Endothelial cell of umbilical vein (primary cell): Measurements from ENCODE around the gene PANK2. TPM values are rescaled to one million over a fixed set of nuclear protein-coding genes. Genes with fewer than 3 reads are reported as not detected.

Experiments
- BruUV-seq: library from RNA; stranded (reverse); fragments of 400-500 nt; replicated peaks from 2 replicates; lab custom pipeline; 2021; lab: Mats Ljungman, UMichigan
- CTCF ChIA-PET: fragments of 300-600, 350-600 bp; sonication (Branson Sonifier 250); formaldehyde crosslinking; loops from one replicate; lab custom pipeline; 2021; ENCODE audit warnings: antibody characterized with exemption, inconsistent platforms; lab: Charles Lee
- POLR2A ChIA-PET: fragments of 300-600, 350-600 bp; sonication (Branson Sonifier 250); formaldehyde crosslinking; loops from one replicate; lab custom pipeline; 2021; ENCODE audit warnings: antibody characterized with exemption, inconsistent platforms; lab: Charles Lee
- DNase-seq: peaks from one replicate; pipeline ENCODE4 v3.0.0-alpha.2; 2011; ENCODE audit warnings: low read depth, low spot score
- FAIRE-seq: peaks from 2 replicates; lab custom pipeline; 2011; peaks lifted over from hg19 to GRCh38; lab: Jason Lieb, UNC
- H2AFZ ChIP-seq: 2 replicates; pipeline ENCODE4 v1.6.0; 2012; ENCODE audit warnings: low read depth, low read length, control low read depth, inconsistent platforms
- H3K27ac ChIP-seq: 2 replicates; pipeline ENCODE4 v1.5.1; 2011; ENCODE audit warnings: low read depth, mild to moderate bottlenecking, control low read depth, low read length, moderate library complexity; ENCODE audit not compliant: insufficient read depth
- H3K27me3 ChIP-seq, 2 experiments: 2 replicates each; pipeline versions ENCODE4 v1.6.0 to v1.6.1; 2011; ENCODE audit warnings: low read length in 2 of 2, mixed read lengths in 1 of 2; ENCODE audit not compliant: control insufficient read depth in 2 of 2, insufficient read depth in 2 of 2
- H3K36me3 ChIP-seq, 2 experiments: 2 replicates in 1 of 2; 3 replicates in 1 of 2; pipeline ENCODE4 v1.5.1; 2011; ENCODE audit warnings: low read length in 2 of 2, mild to moderate bottlenecking in 1 of 2, moderate library complexity in 1 of 2; ENCODE audit not compliant: control insufficient read depth in 2 of 2, insufficient read depth in 2 of 2; ENCODE audit errors: extremely low read depth in 1 of 2
- H3K4me1 ChIP-seq: 3 replicates; pipeline ENCODE4 v1.5.1; 2011; ENCODE audit warnings: mild to moderate bottlenecking, low read length; ENCODE audit not compliant: control insufficient read depth, insufficient read depth; ENCODE audit errors: extremely low read depth
- H3K4me2 ChIP-seq: 2 replicates; pipeline ENCODE4 v1.6.1; 2011; ENCODE audit warnings: low read length, control low read depth, mixed read lengths; ENCODE audit not compliant: insufficient read depth
- H3K4me3 ChIP-seq, 3 experiments: fragments of 200-600 bp in 1 of 3; sonication (generic), shearing (Covaris generic) in 1 of 3; replicated peaks in 1 of 3; 2 replicates each; pipeline ENCODE4 v1.5.1; 2011 to 2016; ENCODE audit warnings: control low read depth in 3 of 3, low read length in 3 of 3, mild to moderate bottlenecking in 2 of 3, inconsistent platforms in 1 of 3, low read depth in 1 of 3, moderate library complexity in 1 of 3; ENCODE audit not compliant: insufficient read depth in 1 of 3
- H3K79me2 ChIP-seq: 2 replicates; pipeline ENCODE4 v1.6.0; 2012; ENCODE audit warnings: low read length, inconsistent platforms; ENCODE audit not compliant: control insufficient read depth, insufficient read depth
- H3K9ac ChIP-seq: replicated peaks from 2 replicates; pipeline ENCODE3; 2011; ENCODE audit warnings: low read length, control low read depth; ENCODE audit not compliant: insufficient read depth; ENCODE audit errors: extremely low read depth
- H3K9me1 ChIP-seq: replicated peaks from 3 replicates; pipeline ENCODE4 v1.6.0; 2011; ENCODE audit warnings: mild to moderate bottlenecking, low read length; ENCODE audit not compliant: control insufficient read depth, insufficient read depth; ENCODE audit errors: extremely low read depth
- H3K9me3 ChIP-seq: replicated peaks from 2 replicates; pipeline ENCODE4 v1.5.1; 2012; ENCODE audit warnings: low read length, inconsistent platforms; ENCODE audit not compliant: control insufficient read depth, insufficient read depth
- H4K20me1 ChIP-seq: replicated peaks from 2 replicates; pipeline ENCODE3; 2011; ENCODE audit warnings: mild to moderate bottlenecking, low read length; ENCODE audit not compliant: control insufficient read depth, insufficient read depth; ENCODE audit errors: extremely low read depth
- CTCF ChIP-seq, 2 donors: IDR thresholded peaks; 1 replicate in 1 of 2; 2 replicates in 1 of 2; pipeline ENCODE4 v1.5.1; 2011; ENCODE audit warnings: low read length in 2 of 2, mild to moderate bottlenecking in 2 of 2, moderate library complexity in 2 of 2, control low read depth in 1 of 2, inconsistent platforms in 1 of 2, low read depth in 1 of 2; ENCODE audit not compliant: insufficient read depth in 1 of 2; ENCODE audit errors: extremely low read depth in 1 of 2
- EZH2 ChIP-seq: IDR thresholded peaks from 2 replicates; pipeline ENCODE4 v1.6.1; 2012; ENCODE audit warnings: borderline replicate concordance, low read depth, mild to moderate bottlenecking, moderate library complexity, low read length, inconsistent platforms; ENCODE audit not compliant: severe bottlenecking
- FOS ChIP-seq: IDR thresholded peaks from 2 replicates; pipeline ENCODE4 v1.6.1; 2011; ENCODE audit warnings: mild to moderate bottlenecking, low read length, moderate library complexity, borderline replicate concordance; ENCODE audit not compliant: insufficient read depth
- GATA2 ChIP-seq: IDR thresholded peaks from 2 replicates; pipeline ENCODE4 v1.7.0; 2011; ENCODE audit warnings: low read depth, mild to moderate bottlenecking, moderate library complexity, mixed read lengths, low read length; ENCODE audit not compliant: insufficient read length, insufficient read depth
- JUN ChIP-seq: IDR thresholded peaks from 2 replicates; pipeline ENCODE4 v1.6.1; 2011; ENCODE audit warnings: borderline replicate concordance, low read depth; ENCODE audit not compliant: insufficient read length, insufficient read depth
- MAX ChIP-seq: IDR thresholded peaks from 2 replicates; pipeline ENCODE4 v1.6.1; 2011; ENCODE audit not compliant: insufficient read depth, insufficient read length
- MYC ChIP-seq: IDR thresholded peaks from one replicate; pipeline ENCODE4 v1.6.1; 2011; ENCODE audit warnings: mild to moderate bottlenecking, low read depth, low read length
- POLR2A ChIP-seq: IDR thresholded peaks from 2 replicates; pipeline ENCODE4 v1.6.1; 2012; ENCODE audit warnings: low read depth, mild to moderate bottlenecking, control low read depth, low read length
- POLR2AphosphoS5 ChIP-seq: IDR thresholded peaks from 2 replicates; pipeline ENCODE4 v1.6.1; 2012; ENCODE audit warnings: low read depth, mild to moderate bottlenecking, control low read depth, low read length, moderate library complexity; ENCODE audit not compliant: insufficient read depth
- dilution Hi-C: fragments of 300-500 bp; cut with MboI; formaldehyde crosslinking; loops from one replicate; pipeline ENCODE4 v1.15.0; 2019; ENCODE audit warnings: low sequenced_read_pairs; ENCODE audit not compliant: extremely low pct_ligation_motif_present
- intact Hi-C: fragments of 100-400 bp; cut with micrococcal nuclease; formaldehyde crosslinking; loops from one replicate; pipeline ENCODE4 v1.10.0; 2022
- polyA plus RNA-seq, 4 experiments: library from polyadenylated mRNA; depleted of rRNA in 3 of 4; stranded (reverse) in 3 of 4; unstranded in 1 of 4; fragments of >200 nt; gene quantifications; 2 replicates each; pipeline versions ENCODE4 v1.2.1 to v1.2.3, GENCODE V29; 2011 to 2012; ENCODE audit warnings: missing spikeins in 1 of 4
- total RNA-seq: library from RNA; stranded (reverse); gene quantifications from 2 replicates; pipeline ENCODE4 v1.2.3, GENCODE V29; 2021

Gene PANK2
- total and polyA plus RNA-seq, 2 donors (not counting 3 experiments of a cell fraction or from before 2014, with no cell fraction given) = 18.9 to 54.3 TPM

- Histone ChIP-seq H3K27ac (no peak overlapping the region), H3K9ac (no peak overlapping the region), H3K36me3 (no peaks in the 10 kb centered on the region), H3K9me1 (no peaks in the 10 kb centered on the region), H4K20me1 (no peaks in the 10 kb centered on the region), H3K27me3 (no peaks in the 10 kb centered on the region), H3K79me2 (peaks cover 7% of the 10 kb centered on the region), H3K4me3 (no peak overlapping the region), H3K4me1 (peaks cover 9% of the 10 kb centered on the region), H3K4me2 (no peak overlapping the region), H3K9me3 (no peaks in the 10 kb centered on the region), H2AFZ (no peak overlapping the region)
- no peak for TF ChIP-seq FOS
- TF ChIP-seq EZH2 = no peak
- TF ChIP-seq POLR2AphosphoS5 = no peak
- no peak for TF ChIP-seq MAX
- no peak for TF ChIP-seq CTCF (IDR thresholded peaks at IDR 0.05; ENCODE audit: extremely low read depth in 1 of 2, insufficient read depth in 1 of 2, low read depth in 1 of 2, low read length in 2 of 2)
- TF ChIP-seq GATA2 = no peak
- TF ChIP-seq POLR2A = no peak
- no peak for TF ChIP-seq MYC
- TF ChIP-seq JUN = no peak
- intact Hi-C loops (no loop called here), dilution Hi-C loops (no loop called here)
- BruUV-seq = no TSS peak
- CTCF ChIA-PET = interaction anchor here (1.5 kb wide), 1 partner anchor 13 kb away, joined by 6 read pairs; no protein-coding TSS in a partner anchor
- FAIRE-seq (no peak), DNase-seq (no peak)
- POLR2A ChIA-PET = interaction anchor here (1.0 kb wide), 1 partner anchor 22 kb away, joined by 4 read pairs; the partner anchor contains the start of gene AP5S1
Observed at GRCh38 chr20:3842348-3842930, 46.7 kb upstream of the PANK2 start.
